G401.6 (cell line): Measurements from ENCODE around the gene MAP3K14.
"Not testable (repeated sequence)": the region's sequence is repeated elsewhere in the genome, so short reads cannot be mapped to it uniquely, and the experiment has no call there.

Experiments used
- FAIRE-seq: peaks from 2 replicates; lab custom pipeline; 2012; peaks lifted over from hg19 to GRCh38; lab: Jason Lieb, UNC

Gene MAP3K14

DNA sequence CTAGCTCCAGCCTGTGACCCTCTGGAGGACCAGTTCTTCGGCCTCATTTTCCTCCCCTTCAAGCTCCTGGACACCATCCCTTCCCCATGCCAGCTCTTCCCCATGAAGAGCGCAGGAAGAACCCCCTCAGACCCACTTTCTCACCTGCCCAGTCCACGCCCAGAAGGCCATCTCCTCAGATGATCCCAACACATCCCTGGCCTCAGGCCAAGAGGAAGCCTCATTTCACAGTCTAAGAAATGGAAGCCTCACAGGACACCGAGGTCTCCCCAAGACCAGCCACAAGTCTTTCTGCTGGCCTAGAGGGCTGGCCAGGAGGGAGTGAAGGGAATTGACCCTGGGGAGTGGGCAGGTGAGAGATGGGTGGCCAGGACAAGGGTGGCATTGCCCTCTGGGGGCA, 62.9 kb downstream of the MAP3K14 start:
- no peak for FAIRE-seq

DNA sequence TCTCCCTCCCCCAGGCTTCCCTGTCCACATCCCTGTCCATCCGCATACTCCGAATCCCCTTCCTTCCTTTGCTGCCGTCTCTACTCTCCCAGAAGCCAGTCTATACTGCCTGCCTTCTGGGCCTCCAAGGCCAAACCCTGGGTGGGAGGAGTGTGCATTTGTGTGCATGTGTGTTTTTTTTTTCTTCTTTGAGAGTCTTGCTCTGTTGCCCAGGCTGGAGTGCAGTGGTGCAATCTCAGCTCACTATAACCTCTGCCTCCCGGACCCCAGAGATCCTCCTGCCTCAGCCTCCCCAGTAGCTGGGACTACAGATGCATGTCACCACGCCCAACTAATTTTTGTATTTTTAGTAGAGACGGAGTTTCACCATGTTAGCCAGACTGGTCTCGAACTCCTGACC, 63.6 kb downstream of the MAP3K14 start:
- not testable (repeated sequence) for FAIRE-seq

DNA sequence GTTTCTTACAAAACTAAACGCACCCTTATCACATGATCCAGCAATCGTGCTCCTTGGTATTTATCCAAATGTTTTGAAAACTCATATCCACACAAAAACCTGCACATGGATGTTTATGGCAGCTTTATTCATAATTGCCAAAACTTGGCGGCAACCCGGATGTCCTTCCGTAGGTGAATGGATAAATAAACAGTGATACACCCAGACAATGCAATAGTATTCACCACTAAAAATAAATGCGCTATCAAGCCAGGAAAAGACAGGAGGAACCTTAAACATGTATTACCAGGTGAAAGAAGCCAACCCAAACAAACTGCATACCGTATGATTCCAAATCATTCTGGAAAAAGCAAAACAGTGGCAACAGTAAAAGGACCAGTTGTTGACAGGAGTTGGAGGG, 64.9 kb downstream of the MAP3K14 start:
- FAIRE-seq = no peak

DNA sequence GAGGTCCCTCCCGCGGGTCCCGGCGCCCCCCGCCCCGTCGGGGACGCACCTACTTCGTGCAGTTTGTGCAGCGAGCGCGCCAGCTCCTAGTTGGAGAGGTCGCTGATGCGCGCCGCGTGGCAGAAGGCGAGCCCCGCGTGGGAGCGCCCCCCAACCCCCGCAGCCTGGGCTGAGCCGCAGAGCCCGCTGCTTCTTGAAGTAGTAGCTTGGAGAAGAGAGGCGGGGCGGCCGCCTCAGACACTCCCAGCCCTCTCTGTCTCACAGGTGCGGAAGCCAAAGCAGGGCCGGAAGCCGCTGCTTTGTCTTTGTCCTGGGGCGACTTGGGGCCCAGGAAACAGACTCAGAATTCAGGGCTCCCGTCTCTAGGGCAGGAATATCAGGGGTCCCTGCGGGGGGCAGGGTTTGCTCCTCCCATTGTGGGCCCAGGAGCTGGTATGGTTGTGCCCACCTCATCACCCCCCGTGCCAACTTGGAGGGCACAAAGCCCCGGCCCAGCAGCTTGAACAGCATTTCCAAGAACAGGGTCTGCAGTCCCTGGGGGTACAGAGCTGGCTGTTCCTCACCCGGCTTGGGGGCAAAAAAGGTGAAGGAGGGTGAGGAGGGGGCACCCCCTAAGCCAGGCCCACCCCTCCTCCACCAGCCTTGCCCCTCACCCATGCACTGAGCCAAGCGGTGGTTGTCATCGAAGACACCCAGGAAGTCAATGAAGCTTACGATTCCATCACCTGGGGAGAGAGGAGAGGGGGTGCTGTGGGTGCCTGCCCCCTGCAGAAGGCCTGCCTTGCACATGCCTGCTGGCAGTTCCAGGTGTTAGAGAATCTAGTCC, 68.5 kb downstream of the MAP3K14 start:
- FAIRE-seq = no peak

DNA sequence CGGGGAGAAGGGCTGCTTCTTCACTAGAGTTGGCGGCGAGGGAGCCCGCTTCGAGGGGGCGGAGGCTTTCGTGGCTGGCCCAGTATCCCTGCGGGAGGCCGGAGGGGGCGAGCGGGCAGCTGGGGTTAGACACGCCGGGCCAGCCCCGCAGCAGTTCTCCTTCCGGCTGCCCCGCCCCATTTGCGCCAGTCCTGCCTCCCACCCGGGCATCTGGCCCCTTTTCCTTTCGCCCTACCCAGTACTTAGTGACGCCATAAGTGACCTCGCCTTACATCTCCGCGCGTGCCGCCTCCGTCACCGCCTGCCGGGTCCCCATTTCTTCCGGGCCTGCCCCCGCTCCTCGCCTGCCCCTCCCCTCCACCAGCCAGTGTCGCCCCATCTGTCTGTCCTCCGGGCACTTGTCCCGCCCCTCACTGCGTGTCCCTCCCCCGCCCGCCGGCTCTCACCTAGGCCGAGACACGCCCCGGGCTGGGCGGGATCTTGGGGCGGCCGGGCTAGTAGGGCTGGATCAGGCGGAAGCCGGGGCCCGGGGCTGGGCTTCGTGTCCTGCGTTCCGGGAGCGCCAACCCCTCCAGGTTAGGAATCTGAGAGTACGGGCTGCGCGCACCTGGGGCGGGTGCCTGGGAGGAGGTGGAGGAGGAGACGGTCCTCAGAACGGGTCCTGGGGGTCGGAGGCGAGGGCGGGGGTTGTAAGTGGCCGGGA, 69.2 kb downstream of the MAP3K14 start:
- peak; percentile 79 for FAIRE-seq

DNA sequence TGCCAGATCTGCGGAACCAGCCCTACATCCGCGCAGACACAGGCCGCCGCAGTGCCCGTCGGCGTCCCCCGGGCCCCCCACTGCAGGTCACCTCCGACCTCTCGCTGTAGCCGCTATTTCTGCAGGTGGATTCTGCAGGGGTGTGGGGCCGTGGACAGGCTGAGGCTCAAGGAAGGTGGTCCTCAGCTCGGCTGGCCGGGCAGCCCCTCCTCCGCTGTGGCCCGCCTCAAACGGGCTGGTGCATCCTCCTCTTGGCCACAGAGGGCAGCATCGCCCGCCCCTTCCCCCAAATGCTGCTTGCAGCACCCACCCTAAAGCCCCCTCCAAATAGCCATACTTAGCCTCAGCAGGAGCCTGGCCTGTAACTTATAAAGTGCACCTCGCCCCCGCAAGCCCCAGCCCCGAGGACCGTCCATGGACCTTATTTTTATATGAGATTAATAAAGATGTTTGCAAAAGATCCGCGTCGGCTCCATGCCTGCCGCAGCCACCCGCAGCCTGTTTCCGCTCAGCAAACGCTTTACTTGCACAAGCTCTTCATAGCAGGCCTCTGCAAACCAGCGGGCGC, 69.9 kb downstream of the MAP3K14 start:
- FAIRE-seq = no peak

DNA sequence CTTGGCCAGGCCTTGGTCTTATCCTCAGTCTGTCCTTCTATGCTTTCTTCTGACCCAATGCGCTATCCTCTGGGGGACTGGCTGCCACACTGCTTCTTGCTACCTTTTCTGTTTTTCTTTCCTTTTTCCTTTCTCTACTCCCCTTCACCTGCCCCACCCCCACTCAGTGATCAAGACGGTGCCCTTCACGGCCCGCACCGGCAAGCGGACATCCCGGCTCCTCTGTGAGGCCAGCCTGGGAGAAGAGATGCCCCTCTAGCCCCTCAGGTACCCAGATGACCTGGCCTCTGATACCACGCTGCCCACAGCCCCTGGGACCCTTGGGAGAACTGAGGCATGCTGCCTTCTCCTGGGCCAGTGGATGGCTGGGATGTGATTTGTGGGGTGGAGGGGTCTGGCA, 70.5 kb downstream of the MAP3K14 start:
- FAIRE-seq = no peak

DNA sequence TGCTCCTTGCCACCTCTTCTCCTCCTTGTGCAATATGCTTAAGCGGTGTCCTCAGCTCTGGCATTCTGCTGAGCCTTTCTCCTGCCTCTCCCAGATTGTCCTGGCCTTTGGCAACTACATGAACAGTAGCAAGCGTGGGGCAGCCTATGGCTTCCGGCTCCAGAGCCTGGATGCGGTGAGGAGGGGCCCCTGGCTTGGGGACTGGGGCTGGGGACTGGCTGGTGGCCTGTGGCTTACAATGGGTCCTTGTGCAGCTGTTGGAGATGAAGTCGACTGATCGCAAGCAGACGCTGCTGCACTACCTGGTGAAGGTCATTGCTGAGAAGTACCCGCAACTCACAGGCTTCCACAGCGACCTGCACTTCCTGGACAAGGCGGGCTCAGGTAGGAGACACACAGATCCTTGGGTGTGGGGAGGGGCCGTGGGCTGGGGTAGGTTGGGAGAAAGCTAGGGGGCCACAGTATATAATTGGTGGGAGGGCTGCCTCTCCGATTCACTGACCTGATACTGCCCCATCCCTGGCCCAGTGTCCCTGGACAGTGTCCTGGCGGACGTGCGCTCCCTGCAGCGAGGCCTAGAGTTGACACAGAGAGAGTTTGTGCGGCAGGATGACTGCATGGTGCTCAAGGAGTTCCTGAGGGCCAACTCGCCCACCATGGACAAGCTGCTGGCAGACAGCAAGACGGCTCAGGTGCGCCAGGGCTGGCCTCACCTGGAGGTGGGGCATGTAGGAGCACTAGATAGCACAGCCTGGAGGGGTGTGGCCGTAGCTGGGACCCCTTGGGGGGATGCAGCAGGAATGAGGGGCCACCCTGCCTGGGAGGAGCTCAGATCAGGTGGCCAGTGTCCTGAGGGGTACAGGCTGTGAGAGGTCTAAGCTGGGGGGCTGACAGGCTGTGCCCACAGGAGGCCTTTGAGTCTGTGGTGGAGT, 71.8 kb downstream of the MAP3K14 start:
- no peak for FAIRE-seq

DNA sequence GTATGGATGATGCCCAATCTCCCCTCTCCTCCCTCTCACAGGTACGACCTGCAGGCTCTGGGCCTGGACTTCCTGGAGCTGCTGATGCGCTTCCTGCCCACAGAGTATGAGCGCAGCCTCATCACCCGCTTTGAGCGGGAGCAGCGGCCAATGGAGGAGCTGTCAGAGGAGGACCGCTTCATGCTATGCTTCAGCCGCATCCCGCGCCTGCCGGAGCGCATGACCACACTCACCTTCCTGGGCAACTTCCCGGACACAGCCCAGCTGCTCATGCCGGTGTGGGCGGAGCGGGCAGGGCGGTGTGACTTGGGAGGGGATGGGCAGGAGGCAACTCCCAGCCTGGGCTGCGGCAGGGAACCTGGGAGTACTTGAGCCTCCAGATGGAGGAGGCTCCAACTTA, 73.1 kb downstream of the MAP3K14 start:
- FAIRE-seq = no peak

DNA sequence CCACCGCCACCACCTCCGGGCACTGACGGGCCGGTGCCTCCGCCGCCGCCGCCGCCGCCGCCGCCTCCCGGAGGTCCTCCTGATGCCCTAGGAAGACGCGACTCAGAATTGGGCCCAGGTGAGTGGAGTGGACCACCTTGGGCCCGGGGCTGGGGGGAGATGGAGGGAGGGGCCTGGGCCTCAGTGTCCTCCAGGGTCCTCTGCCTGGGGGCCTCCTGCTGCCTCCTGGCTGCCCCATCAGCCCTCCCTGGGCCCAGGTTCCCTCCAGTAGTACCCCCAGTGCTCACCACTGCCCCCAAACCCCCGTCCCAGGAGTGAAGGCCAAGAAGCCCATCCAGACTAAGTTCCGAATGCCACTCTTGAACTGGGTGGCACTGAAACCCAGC, 74.8 kb downstream of the MAP3K14 start:
- FAIRE-seq = no peak

DNA sequence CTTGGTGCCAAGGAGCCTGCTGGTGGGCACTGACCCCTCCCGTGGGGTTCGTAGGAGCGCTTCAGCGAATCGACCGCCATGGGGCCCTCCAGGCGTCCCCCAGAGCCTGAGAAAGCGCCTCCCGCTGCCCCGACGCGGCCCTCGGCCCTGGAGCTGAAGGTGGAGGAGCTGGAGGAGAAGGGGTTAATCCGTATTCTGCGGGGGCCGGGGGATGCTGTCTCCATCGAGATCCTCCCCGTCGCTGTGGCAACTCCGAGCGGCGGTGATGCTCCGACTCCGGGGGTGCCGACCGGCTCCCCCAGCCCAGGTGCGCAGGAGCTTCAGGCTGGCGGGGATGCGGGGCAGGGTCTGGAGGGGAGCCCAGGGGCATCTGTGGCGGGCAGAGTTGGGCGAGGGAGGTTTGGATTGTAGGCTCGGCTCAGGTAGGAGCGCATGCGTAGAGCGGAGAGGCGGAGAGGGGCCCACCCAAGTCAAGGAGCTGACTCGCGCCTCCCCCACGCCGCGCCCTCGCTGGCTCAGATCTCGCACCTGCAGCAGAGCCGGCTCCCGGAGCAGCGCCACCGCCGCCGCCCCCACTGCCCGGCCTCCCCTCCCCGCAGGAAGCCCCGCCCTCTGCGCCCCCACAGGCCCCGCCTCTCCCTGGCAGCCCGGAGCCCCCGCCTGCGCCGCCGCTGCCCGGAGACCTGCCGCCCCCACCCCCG, 75.3 kb downstream of the MAP3K14 start:
- no peak for FAIRE-seq

DNA sequence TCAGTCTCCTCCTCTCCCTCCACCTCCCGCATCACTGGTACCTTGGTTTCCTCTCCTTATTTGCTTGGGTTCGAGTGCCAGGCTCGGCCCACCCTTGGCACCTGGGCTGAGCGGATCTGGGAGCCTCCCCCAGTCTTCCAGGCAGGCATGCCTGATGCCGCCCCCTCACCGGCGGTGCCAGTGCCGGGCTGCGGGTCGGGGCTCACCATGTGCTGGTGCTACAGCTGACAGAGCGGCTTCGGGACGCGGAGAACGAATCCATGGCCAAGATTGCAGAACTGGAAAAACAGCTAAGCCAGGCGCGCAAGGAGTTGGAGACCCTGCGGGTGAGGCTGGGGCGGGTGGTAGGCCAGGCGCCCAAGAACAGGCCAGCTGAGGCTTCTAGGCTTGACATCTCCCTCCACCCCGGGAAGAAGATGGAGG, 75.9 kb downstream of the MAP3K14 start:
- FAIRE-seq = no peak

DNA sequence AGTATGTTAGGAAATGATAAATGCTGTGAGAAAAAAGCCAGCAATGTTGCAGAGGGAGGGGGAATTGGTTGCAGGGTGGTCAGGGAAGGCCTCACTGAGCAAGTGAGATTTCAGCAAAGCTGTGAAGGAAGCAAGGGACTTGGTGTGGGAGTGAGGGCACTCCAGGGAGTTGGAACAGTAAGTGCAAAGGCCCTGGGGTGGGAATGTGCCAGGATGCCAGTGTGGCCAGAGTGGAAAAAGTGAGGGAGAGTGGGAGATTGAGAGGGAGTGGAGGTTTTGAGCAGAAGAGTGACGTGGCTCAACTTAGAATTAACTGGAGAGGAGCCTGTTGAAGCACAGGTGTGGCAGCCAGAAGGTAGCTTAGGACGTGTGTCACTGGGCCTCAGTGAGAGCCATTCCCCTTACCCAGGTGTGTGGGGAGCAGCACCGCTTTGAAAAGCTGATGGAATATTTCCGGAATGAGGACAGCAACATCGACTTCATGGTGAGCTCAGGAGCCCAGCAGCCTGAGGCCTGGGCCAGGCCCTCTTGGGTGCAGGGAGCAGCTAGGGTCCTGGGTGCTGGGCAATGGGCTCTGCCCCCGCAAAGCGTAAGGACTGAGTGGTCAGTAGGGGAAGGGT, 78.6 kb downstream of the MAP3K14 start:
- no peak for FAIRE-seq

DNA sequence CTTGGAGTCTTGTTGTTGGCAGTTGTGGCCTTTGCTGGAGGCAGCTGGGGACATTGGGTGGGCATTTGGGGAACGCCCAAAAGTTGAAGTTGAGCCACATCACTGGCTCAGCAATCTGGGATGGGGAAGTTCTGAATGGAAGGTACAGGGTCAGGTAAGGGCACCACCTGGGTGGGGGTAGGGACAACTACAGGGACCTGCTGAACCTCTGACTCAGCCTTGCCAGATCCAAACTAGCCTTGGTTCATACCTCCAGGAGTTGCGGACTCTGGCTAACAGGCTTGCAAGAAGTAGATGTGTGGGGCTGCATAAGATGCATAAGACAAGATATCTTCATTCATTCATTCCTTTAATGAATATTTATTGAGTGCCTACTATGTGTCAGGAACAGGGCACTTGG, 79.1 kb downstream of the MAP3K14 start:
- FAIRE-seq = no peak

DNA sequence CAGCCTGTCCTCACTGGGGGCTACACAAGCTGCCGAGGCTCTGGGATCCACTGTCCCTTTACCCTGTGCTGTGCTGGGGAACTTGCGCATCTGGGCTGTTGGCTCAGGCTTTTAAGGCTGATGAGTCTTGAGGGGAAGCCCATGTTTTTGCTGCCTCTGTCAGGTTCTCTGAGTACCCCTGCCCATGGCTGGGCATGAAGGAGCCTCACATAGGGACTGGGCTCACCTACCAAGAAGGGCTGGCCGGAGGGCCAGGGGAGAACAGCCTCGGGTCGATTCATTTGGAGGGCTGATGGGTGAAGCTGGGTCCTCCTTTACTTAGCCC, 80.6 kb downstream of the MAP3K14 start:
- no peak for FAIRE-seq

DNA sequence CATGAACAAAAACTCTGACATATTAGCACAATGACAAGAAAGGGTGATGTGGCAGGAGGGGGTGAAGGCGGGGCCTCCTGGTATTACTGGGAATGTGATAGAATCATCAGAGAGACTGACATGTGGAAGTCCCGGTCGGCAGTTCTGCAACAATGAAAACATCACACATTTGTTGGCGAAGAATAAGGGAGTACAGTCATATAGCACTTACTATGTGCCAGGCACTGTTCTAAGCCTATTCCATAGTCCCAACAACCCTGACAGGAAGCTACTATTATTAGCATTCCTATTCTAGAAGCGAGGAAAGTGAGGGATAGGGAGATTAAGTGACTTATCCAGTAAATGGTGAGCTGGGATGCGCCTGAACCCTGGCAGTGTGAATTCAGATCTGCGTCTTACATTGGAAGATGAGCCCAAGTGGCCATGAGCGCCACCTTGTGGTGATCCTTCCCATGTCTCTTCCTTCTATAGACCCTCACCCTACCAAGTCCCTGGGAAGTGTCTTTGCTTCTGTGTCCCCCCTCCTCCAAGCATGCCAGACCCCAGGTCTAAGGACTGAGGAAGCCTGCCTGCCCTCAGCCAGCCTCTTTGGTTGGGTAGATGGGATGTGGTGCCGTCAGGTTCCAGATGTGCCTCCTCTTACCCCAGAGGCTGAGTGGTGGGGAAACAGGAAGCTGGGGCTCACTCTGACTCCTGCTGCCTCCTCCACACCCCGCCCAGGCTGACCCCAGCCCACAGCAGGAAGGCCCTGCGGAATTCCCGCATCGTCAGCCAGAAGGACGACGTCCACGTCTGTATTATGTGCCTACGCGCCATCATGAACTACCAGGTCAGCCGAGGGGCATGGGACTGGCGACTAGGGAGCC, 81.2 kb downstream of the MAP3K14 start:
- FAIRE-seq = no peak

DNA sequence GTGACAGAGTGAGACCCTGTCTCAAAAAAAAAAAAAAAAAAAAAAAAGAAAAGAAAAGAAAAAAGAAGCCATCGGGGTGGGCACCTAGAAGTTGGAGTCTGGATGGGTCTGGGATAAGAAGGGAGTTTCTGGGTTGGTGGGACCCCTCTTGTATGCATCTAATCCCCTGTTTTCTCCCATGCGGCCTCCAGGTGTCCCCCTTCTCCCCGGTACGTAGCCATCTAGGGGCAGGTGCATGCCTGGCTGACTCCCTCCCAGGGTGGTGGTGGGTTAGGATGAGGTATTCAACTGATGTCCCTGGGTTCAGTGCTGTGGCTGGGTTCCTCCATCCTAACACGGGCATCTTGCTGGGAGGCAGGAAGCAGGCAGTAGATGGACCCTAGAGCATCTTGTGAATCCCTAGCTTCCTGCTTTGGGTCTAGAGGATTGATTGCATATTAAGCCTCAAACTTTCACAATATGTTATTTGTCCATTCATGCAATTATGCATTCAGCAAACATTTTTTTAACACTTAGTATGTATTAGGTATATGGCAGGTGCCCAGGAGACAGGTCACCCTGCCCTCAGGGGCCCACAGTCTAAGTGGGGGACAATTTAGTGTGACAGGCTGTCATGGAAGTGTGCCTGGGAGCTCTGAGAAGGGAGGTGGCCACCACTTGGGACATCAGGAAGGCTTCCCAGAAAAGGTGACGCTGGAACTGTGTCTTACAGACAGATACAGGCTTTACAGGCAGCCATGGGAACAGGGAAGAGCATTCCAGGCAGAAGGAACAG, 82.0 kb downstream of the MAP3K14 start:
- FAIRE-seq = no peak

DNA sequence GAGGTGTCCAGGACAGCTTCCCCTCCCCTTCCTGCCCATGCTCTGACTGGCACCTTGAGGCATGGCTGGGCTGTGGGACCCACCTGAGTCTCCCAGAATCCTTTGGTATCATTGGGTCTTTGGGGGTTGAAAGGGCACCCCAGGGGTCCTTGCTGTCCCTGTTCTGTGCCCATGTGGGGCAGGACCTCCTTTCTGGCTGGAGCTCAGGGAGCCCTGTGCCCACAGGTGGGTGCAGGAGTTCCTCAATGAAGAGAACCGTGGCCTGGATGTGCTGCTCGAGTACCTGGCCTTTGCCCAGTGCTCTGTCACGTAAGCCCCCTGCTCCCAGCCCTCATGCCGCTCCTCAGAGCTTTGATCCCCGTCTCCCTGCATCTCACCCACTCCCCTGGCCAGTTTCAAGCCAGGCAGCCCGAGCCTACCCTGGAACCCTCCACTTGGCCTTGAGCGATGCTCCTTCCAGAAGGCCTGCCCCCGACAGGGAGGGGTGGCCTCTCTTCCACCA, 83.3 kb downstream of the MAP3K14 start:
- no peak for FAIRE-seq
